AG04450 (cell line): Measurements from ENCODE around the gene PLD1. TPM values are rescaled to one million over a fixed set of nuclear protein-coding genes. Genes with fewer than 3 reads are reported as not detected.

Experiments
- CTCF ChIA-PET: fragments of 300-600, 350-600 bp; formaldehyde crosslinking; extraction: SDS; loops from one replicate; lab custom pipeline; 2022; ENCODE audit warnings: antibody characterized with exemption, inconsistent platforms; lab: Charles Lee
- POLR2A ChIA-PET: fragments of 350-600 bp; formaldehyde crosslinking; extraction: SDS; loops from one replicate; lab custom pipeline; 2021; ENCODE audit warnings: antibody characterized with exemption, inconsistent platforms; lab: Yijun Ruan, JAX
- DNase-seq: peaks from one replicate; pipeline ENCODE4 v3.0.0-alpha.2; 2011; ENCODE audit warnings: low read depth, low spot score
- H3K27ac ChIP-seq: one replicate; pipeline ENCODE4 v1.5.1; 2012; ENCODE audit warnings: low read depth, low read length, control low read depth
- H3K27me3 ChIP-seq: one replicate; pipeline ENCODE4 v1.6.0; 2012; ENCODE audit warnings: low read length; ENCODE audit not compliant: control insufficient read depth, insufficient read depth
- H3K4me3 ChIP-seq: 2 replicates; pipeline ENCODE4 v1.5.1; 2011; ENCODE audit warnings: mild to moderate bottlenecking, low read depth, low read length, control low read depth
- H3K9me3 ChIP-seq: 2 replicates; pipeline ENCODE4 v1.5.1; 2012; ENCODE audit warnings: low read length; ENCODE audit not compliant: control insufficient read depth, insufficient read depth
- polyA plus RNA-seq: library from polyadenylated mRNA; depleted of rRNA; stranded (reverse); fragments of >200 nt; gene quantifications from 2 replicates; pipeline ENCODE4 v1.2.3, GENCODE V29; 2011
- TF ChIP-seq, protein P1 (sequence below): IDR thresholded peaks from 2 replicates; pipeline ENCODE4 v1.5.1; 2011; ENCODE audit warnings: low read depth, low read length, control low read depth, inconsistent platforms

The PLD1 gene
- polyA plus RNA-seq, 1 experiment = 20.2 TPM

DNA sequence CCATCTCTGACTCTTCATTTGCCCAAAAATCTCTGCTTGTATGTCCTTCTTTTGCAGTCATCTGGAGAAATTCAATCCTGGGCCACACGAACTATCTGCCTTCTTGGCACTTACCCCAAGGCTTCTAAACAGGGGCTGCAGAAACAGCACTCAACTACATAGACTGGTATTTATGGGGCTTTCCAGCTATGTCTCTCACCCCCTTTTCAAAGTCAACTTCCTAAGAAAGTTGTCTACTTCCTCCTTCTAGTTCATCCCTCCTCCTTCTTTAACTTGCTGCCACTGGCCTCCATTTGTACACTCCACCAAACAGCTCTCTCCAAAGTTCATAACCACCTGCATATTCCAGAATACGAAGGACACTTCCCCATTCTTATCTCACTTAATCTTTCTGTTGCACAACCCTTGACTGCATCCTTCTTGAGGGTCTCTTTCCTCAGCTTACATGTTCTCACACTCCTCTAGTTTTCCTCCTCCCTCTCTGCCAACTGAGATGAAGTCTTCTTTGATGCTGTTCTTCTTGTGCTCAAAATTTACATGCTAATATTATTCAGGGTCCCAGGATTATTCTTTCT is 55.2 kb downstream of the PLD1 start:
- Histone ChIP-seq H3K9me3 (no peaks in the 10 kb centered on the region), H3K27me3 (no peaks in the 10 kb centered on the region), H3K27ac (no peak overlapping the region), H3K4me3 (no peak overlapping the region)
- ChIA-PET CTCF (interaction anchor here (1.4 to 6.6 kb wide), 2 partner anchors 17 to 793 kb away, joined by 3 to 47 read pairs; no protein-coding TSS in a partner anchor), POLR2A (no interaction called here)
- DNase-seq = no peak
- TF ChIP-seq, protein P1, sequence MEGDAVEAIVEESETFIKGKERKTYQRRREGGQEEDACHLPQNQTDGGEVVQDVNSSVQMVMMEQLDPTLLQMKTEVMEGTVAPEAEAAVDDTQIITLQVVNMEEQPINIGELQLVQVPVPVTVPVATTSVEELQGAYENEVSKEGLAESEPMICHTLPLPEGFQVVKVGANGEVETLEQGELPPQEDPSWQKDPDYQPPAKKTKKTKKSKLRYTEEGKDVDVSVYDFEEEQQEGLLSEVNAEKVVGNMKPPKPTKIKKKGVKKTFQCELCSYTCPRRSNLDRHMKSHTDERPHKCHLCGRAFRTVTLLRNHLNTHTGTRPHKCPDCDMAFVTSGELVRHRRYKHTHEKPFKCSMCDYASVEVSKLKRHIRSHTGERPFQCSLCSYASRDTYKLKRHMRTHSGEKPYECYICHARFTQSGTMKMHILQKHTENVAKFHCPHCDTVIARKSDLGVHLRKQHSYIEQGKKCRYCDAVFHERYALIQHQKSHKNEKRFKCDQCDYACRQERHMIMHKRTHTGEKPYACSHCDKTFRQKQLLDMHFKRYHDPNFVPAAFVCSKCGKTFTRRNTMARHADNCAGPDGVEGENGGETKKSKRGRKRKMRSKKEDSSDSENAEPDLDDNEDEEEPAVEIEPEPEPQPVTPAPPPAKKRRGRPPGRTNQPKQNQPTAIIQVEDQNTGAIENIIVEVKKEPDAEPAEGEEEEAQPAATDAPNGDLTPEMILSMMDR = no peak

DNA sequence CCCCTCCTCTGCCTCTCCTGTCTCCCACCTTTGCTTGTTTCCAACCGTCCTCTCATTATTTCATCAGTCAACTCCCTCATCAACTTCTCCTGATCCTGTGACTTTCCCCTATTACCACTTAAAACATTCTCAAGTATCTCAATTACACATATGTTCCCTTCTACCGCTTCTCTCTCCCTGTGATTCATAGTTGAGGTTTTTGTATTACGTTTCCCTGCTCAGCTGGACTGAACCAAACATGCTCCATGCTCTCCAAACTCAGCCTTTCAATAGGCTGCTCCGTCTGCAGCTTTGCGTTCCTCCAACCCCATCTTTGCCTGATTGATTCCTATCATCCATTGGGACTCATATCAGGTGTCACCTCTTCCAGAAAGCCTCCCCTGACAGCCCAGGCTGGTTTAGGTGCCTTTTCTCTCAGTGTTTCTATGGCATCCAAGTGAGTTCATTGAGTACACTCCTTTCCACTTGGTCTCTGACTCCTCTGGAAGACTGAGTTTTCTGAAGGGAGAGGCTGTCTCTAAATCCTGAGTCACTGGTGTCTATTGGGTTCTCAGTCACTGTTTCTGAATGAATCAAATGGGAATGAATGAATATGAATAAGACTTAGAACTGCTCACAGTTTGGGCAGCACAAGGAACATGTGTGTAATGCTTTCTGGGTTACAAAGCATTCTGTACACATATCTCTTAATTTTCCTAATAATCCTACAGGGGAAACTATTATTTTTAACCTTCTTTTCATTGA is 56.4 kb downstream of the PLD1 start:
- POLR2A ChIA-PET = no interaction called here
- Histone ChIP-seq H3K9me3 (no peaks in the 10 kb centered on the region), H3K27ac (peak overlapping the region; percentile 49), H3K27me3 (no peaks in the 10 kb centered on the region), H3K4me3 (no peak overlapping the region)
- DNase-seq = peak; percentile 49
- TF ChIP-seq, protein P1 = no peak
- CTCF ChIA-PET = interaction anchor here (6.6 kb wide), 1 partner anchor 18 kb away, joined by 47 read pairs; no protein-coding TSS in a partner anchor

DNA sequence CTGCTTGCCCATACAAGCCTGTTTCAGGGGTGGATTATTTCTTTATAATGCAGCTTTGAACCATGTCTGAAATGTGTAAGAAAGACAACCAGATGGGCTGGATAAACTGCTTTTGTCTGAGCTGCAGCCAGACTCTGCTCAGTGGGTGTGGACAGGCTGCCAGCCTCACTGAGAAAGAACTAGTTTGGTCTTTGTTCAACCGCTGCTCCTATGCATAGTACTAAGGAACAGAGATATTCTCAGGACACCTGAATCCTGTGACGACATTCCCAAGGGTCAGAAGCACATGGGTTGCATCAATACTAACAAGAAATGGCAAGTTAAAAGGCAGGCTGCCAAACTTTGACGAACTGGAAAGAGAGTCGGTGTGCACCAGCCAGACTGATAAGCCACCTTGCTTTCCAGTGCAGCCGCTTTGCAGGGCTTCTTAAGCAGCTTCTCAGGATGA is 57.2 kb downstream of the PLD1 start:
- H3K9me3 ChIP-seq = no peaks in the 10 kb centered on the region
- DNase-seq = no peak
- no peak overlapping the region for H3K4me3 ChIP-seq
- H3K27ac ChIP-seq = no peak overlapping the region
- TF ChIP-seq, protein P1 = no peak
- CTCF ChIA-PET = no interaction called here
- H3K27me3 ChIP-seq = no peaks in the 10 kb centered on the region
- POLR2A ChIA-PET = no interaction called here

DNA sequence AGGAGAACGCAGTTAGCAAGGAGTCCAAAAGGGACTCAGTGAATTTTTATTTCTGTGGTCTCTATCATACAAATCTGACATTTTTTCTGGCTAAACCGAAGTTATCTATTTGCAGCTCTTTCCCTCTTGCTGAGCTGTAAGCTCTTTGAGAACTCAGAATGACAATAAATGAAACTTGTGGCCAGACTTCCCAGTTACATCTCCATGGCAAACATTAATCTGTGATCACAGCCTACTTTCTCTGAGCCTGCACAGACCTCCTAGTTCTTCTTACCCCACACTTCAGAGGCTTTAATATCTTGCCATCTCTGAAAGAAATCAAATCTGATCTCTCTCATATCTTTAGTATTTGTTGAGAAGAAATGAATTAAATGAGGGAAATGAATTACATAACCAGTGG is 58.0 kb downstream of the PLD1 start:
- no peak for DNase-seq
- H3K9me3 ChIP-seq = no peaks in the 10 kb centered on the region
- ChIA-PET POLR2A (no interaction called here), CTCF (interaction anchor here (0.7 to 4.1 kb wide), 2 partner anchors 13 to 20 kb away, joined by 3 to 20 read pairs; no protein-coding TSS in a partner anchor)
- no peak overlapping the region for H3K4me3 ChIP-seq
- no peak overlapping the region for H3K27ac ChIP-seq
- no peaks in the 10 kb centered on the region for H3K27me3 ChIP-seq
- TF ChIP-seq, protein P1 = no peak

DNA sequence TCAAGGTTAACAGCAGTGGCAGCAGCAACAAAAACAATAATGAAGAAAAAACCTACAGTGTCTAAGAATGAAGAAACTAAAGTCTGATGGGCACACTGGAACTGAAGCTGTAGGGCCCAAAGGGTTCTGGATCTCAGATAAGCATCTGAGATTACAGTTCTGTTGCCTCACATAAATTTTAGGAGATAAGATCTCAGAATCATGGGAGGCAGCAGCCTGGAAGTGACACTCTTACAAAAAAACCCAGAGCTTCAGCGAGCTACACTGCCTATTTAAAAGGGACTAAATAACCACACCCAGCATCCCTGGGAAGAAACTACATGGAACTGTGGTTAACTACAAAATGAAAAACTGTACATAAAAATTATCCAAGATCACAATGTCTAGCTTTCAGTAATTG is 61.2 kb downstream of the PLD1 start:
- Histone ChIP-seq H3K9me3 (peaks cover 10% of the 10 kb centered on the region), H3K4me3 (no peak overlapping the region), H3K27me3 (no peaks in the 10 kb centered on the region), H3K27ac (no peak overlapping the region)
- no peak for DNase-seq
- TF ChIP-seq, protein P1 = no peak
- ChIA-PET POLR2A (interaction anchor here (1.2 kb wide), 1 partner anchor 10 kb away, joined by 4 read pairs; no protein-coding TSS in a partner anchor), CTCF (interaction anchor here (0.7 to 4.1 kb wide), 4 partner anchors 13 to 135 kb away, joined by 3 to 20 read pairs (median 5); no protein-coding TSS in a partner anchor)
